ENCODE measurements around the gene CCDC179.

Gene CCDC179

DNA sequence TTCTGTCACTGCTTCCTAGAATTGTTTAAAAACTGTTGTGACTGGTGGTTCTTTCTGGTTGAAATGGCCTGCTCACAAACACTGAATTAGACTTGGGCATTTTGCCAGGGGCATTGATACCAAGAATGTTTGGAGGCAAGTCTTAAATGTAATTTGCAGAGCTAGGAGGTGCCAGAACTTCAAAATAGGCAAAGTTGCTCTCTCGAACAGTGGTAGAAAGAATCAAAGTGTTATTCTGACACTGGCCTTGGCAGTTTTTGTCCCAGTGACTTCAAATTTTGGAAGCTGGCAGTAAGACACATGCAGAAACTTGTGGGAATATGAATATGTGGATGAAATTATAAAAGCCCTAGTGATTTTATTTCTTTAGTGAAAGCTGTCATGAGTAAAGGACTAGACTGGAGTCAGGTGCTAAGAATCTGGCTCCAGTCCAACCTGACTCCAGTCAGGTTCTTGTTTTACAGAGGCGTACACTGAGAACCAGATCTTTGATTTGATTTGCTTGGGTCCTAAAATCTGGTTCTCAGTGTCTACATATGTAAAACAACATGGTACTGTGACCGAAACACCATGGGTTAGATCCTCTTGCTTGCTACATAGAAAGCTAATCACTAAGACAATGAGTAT, 51.6 kb downstream of the CCDC179 start:
- Histone ChIP-seq H3K9me3 (ENCODE audit: control insufficient read depth, insufficient read depth, low read length) (peaks cover 3% of the 10 kb centered on the region; the same call in 1 of the 2 replicates), H3K4me1 (ENCODE audit: control insufficient read depth, insufficient read depth, low read length) (0 out of 2 replicates have a peak, but pooled peaks cover 4% of the 10 kb centered on the region), H3K4me3 (ENCODE audit: low read depth, low read length) (no peak overlapping the region), H3K36me3 (ENCODE audit: control insufficient read depth, insufficient read depth, low read length) (no peaks in the 10 kb centered on the region), H3K27ac (ENCODE audit: low read depth, low read length) (no peak overlapping the region), H3K9ac (ENCODE audit: low read depth, low read length) (no peak overlapping the region), H3K27me3 (ENCODE audit: control insufficient read depth, insufficient read depth, low read length) (no peaks in the 10 kb centered on the region)

DNA sequence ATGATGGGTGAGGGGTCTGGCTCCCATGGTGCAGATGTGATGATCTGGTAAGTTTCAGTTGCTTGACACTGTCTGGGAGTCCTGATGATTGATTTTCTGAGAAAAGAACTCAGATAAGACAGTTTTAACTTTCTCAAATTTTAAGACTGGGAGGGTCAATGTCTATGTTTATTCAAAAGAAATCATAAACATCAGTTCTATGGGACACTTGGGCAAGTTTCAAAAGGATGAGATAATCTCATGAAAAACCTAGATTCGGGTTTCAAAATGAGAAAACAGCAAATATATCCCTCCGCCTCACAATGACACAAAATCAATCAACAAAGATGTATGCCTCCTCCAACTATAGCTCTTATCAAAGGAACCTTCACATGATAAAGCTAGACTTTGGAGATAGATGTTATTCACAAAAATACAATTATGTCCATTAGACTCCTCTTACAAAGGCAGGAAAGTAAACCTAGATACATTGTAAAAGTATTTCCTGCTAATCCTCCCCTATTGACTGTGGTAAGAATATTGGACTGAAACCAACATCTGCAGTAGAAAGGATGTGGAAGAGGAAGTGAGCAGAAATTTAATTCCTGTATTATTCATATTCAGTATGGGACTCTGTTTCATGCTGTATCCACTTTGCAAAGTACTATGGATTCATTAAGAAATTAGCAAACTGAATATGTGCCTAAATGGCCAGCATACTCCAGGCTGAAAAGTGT, 52.3 kb downstream of the CCDC179 start:
- no peak overlapping the region for H3K9ac ChIP-seq (ENCODE audit: low read depth, low read length)
- H3K9me3 ChIP-seq (ENCODE audit: control insufficient read depth, insufficient read depth, low read length), result peaks cover 3% of the 10 kb centered on the region; the same call in 1 of the 2 replicates
- H3K4me1 ChIP-seq (ENCODE audit: control insufficient read depth, insufficient read depth, low read length), result 0 out of 2 replicates have a peak, but pooled peaks cover 4% of the 10 kb centered on the region
- H3K36me3 ChIP-seq (ENCODE audit: control insufficient read depth, insufficient read depth, low read length), result no peaks in the 10 kb centered on the region
- H3K4me3 ChIP-seq (ENCODE audit: low read depth, low read length), result no peak overlapping the region
- H3K27ac ChIP-seq (ENCODE audit: low read depth, low read length), result no peak overlapping the region
- H3K27me3 ChIP-seq (ENCODE audit: control insufficient read depth, insufficient read depth, low read length), result no peaks in the 10 kb centered on the region

DNA sequence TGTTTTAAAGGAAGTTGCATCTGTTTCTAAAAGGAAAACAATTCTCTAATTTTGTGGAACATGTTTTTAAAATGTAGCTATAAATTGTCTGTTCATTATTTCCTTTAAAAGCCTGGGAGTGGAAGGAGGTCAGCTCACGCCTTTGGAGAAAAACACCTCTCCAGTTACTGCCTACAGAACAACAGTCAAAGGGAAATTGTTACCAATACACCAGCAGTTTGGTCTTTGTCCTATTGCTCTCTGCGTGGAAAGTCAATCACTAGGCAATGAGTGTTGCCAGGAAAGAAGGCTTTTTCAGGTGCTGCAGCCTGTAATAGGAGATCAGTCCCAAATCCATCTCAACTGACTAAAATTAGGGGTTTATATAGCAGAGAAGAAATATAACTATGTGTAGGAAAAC, 52.9 kb downstream of the CCDC179 start:
- Histone ChIP-seq H3K27ac (ENCODE audit: low read depth, low read length) (no peak overlapping the region), H3K4me3 (ENCODE audit: low read depth, low read length) (no peak overlapping the region), H3K9me3 (ENCODE audit: control insufficient read depth, insufficient read depth, low read length) (peaks cover 3% of the 10 kb centered on the region; the same call in 1 of the 2 replicates), H3K4me1 (ENCODE audit: control insufficient read depth, insufficient read depth, low read length) (0 out of 2 replicates have a peak, but pooled peaks cover 4% of the 10 kb centered on the region), H3K9ac (ENCODE audit: low read depth, low read length) (no peak overlapping the region), H3K27me3 (ENCODE audit: control insufficient read depth, insufficient read depth, low read length) (no peaks in the 10 kb centered on the region), H3K36me3 (ENCODE audit: control insufficient read depth, insufficient read depth, low read length) (no peaks in the 10 kb centered on the region)

DNA sequence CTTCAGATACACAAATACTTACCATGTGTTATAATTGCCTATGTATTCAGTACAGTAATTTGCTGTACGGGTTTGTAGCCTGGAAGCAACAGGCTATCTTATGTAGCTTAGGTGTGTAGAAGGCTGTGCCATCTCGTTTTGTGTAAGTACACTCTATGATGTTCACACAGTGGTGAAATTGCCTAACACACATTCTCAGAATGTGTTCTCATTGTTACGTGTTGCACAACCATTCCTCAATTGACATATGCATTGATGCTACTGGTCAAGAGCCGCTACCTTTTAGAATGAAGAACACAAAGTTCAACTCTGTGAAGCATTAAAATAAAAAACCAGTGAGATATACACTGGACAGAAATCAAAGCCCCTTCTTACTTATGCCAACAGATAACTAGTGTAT, 57.4 kb downstream of the CCDC179 start:
- H3K27me3 ChIP-seq (ENCODE audit: control insufficient read depth, insufficient read depth, low read length), result no peaks in the 10 kb centered on the region
- H3K9ac ChIP-seq (ENCODE audit: low read depth, low read length), result no peak overlapping the region
- no peaks in the 10 kb centered on the region for H3K4me1 ChIP-seq (ENCODE audit: control insufficient read depth, insufficient read depth, low read length)
- no peak overlapping the region for H3K4me3 ChIP-seq (ENCODE audit: low read depth, low read length)
- H3K27ac ChIP-seq (ENCODE audit: low read depth, low read length), result no peak overlapping the region
- H3K9me3 ChIP-seq (ENCODE audit: control insufficient read depth, insufficient read depth, low read length), result no peaks in the 10 kb centered on the region
- no peaks in the 10 kb centered on the region for H3K36me3 ChIP-seq (ENCODE audit: control insufficient read depth, insufficient read depth, low read length)

DNA sequence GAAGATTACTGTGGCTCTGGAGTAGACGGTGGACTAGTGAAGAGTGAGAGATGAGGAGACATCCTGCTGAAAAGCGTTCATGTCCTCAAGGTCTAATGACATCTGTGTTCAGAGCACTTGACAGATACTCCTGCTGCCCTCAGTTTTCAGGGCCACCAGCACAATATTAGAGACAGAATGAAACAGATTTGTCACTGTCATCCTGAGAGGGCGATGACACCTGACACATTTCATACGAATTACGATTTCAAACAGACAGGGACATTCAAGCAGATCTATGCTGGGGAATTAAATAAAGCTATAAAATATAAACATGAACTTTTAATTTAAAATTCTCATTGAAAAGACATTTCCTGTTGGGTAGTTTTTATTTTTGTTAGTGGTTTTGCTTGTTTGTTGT, 59.8 kb downstream of the CCDC179 start:
- H3K27me3 ChIP-seq (ENCODE audit: control insufficient read depth, insufficient read depth, low read length), result no peaks in the 10 kb centered on the region
- no peaks in the 10 kb centered on the region for H3K36me3 ChIP-seq (ENCODE audit: control insufficient read depth, insufficient read depth, low read length)
- no peaks in the 10 kb centered on the region for H3K4me1 ChIP-seq (ENCODE audit: control insufficient read depth, insufficient read depth, low read length)
- no peaks in the 10 kb centered on the region for H3K9me3 ChIP-seq (ENCODE audit: control insufficient read depth, insufficient read depth, low read length)
- H3K27ac ChIP-seq (ENCODE audit: low read depth, low read length), result no peak overlapping the region
- H3K4me3 ChIP-seq (ENCODE audit: low read depth, low read length), result no peak overlapping the region
- no peak overlapping the region for H3K9ac ChIP-seq (ENCODE audit: low read depth, low read length)

DNA sequence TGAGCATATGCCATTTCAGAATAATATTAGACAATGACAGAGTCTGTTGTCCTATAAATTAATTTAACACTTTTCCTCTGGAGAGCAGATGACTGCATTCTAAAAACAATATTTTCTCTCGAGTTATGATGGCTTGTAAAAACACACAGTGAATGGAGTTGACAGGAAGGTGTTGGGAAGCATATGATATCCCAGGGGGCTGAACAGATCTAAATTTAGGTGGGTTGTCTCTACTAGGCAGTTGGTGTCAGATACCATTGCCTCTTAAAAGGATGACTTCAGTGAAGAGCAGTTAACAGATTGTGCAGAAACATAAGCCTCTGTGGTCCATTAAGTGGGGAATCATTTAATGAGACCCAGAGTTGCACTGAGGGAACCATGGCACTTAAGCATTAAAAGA, 61.4 kb downstream of the CCDC179 start:
- no peaks in the 10 kb centered on the region for H3K9me3 ChIP-seq (ENCODE audit: control insufficient read depth, insufficient read depth, low read length)
- no peaks in the 10 kb centered on the region for H3K4me1 ChIP-seq (ENCODE audit: control insufficient read depth, insufficient read depth, low read length)
- no peaks in the 10 kb centered on the region for H3K36me3 ChIP-seq (ENCODE audit: control insufficient read depth, insufficient read depth, low read length)
- H3K27me3 ChIP-seq (ENCODE audit: control insufficient read depth, insufficient read depth, low read length), result no peaks in the 10 kb centered on the region
- no peak overlapping the region for H3K27ac ChIP-seq (ENCODE audit: low read depth, low read length)
- no peak overlapping the region for H3K4me3 ChIP-seq (ENCODE audit: low read depth, low read length)
- no peak overlapping the region for H3K9ac ChIP-seq (ENCODE audit: low read depth, low read length)

DNA sequence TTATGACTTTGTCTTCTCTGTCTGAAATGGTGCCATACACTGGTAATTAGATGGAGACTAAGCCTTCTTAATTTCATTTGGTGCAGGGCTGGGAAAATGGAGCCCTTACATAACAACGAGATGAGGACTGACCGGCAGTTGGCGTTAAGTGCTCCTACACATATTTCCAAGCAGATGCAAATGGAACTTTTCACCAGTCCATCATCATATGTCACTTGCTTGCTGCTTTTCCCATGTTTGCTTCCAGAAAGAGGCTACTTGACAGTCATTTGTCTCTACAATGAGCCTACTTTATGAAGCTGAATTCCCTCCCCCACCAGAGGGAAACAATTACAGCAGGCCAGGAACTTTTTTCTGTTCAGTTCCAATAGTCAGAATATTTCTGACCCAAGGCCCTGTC, 63.2 kb downstream of the CCDC179 start:
- H3K9me3 ChIP-seq (ENCODE audit: control insufficient read depth, insufficient read depth, low read length), result no peaks in the 10 kb centered on the region
- H3K27me3 ChIP-seq (ENCODE audit: control insufficient read depth, insufficient read depth, low read length), result no peaks in the 10 kb centered on the region
- no peak overlapping the region for H3K4me3 ChIP-seq (ENCODE audit: low read depth, low read length)
- H3K27ac ChIP-seq (ENCODE audit: low read depth, low read length), result no peak overlapping the region
- H3K4me1 ChIP-seq (ENCODE audit: control insufficient read depth, insufficient read depth, low read length), result no peaks in the 10 kb centered on the region
- H3K9ac ChIP-seq (ENCODE audit: low read depth, low read length), result no peak overlapping the region
- H3K36me3 ChIP-seq (ENCODE audit: control insufficient read depth, insufficient read depth, low read length), result no peaks in the 10 kb centered on the region

Data from HUES48 (cell line).